CD4-positive, CD25-positive, alpha-beta regulatory T cell (primary cell): ENCODE measurements around the gene SLC7A5. TPM values are rescaled to one million over a fixed set of nuclear protein-coding genes. Genes with fewer than 3 reads are reported as not detected.

Experiments used
- ATAC-seq, 2 donors: fragments of 150-1000 bp; cut with Tn5 transposase; one replicate each; pipeline ENCODE4 v1.10.0; 2021; ENCODE audit warnings: low read depth in 2 of 2, moderate number of reproducible peaks in 2 of 2, moderate library complexity in 1 of 2
- DNase-seq, 3 donors: peaks; one replicate each; pipeline versions ENCODE4 v3.0.0 to v3.0.0-alpha.2; 2012 to 2022; ENCODE audit warnings: mixed read lengths in 1 of 3
- H3K27ac ChIP-seq: one replicate; pipeline ENCODE4 v1.7.0; 2013; ENCODE audit warnings: mild to moderate bottlenecking, low read length; ENCODE audit not compliant: insufficient read depth, poor library complexity, severe bottlenecking
- H3K27me3 ChIP-seq: one replicate; pipeline ENCODE4 v1.7.0; 2013; ENCODE audit warnings: low read length; ENCODE audit not compliant: control insufficient read depth, insufficient read depth
- H3K36me3 ChIP-seq: one replicate; pipeline ENCODE4 v1.7.0; 2013; ENCODE audit warnings: mild to moderate bottlenecking, low read length, moderate library complexity; ENCODE audit not compliant: control insufficient read depth, insufficient read depth
- H3K4me1 ChIP-seq: 2 replicates; pipeline ENCODE4 v1.7.0; 2013; ENCODE audit warnings: mild to moderate bottlenecking, low read length; ENCODE audit not compliant: insufficient read depth, control insufficient read depth, poor library complexity, severe bottlenecking
- H3K4me3 ChIP-seq: one replicate; pipeline ENCODE4 v1.7.0; 2013; ENCODE audit warnings: low read depth, mild to moderate bottlenecking, low read length, moderate library complexity
- H3K9me3 ChIP-seq, 2 experiments: 1 replicate in 1 of 2; 2 replicates in 1 of 2; pipeline ENCODE4 v1.7.0; 2013; ENCODE audit warnings: low read length in 2 of 2, mild to moderate bottlenecking in 1 of 2, moderate library complexity in 1 of 2; ENCODE audit not compliant: control insufficient read depth in 2 of 2
- H3K27ac Mint-ChIP-seq, 3 donors: one replicate each; pipeline ENCODE4 v1.8.0; 2020 to 2022; ENCODE audit warnings: mild to moderate bottlenecking in 3 of 3, mixed read lengths in 3 of 3, moderate library complexity in 2 of 3
- H3K27me3 Mint-ChIP-seq: one replicate; pipeline ENCODE4 v1.8.0; 2022; ENCODE audit warnings: mild to moderate bottlenecking, mixed read lengths
- H3K36me3 Mint-ChIP-seq: one replicate; pipeline ENCODE4 v1.8.0; 2020; ENCODE audit warnings: mixed read lengths
- H3K4me1 Mint-ChIP-seq, 4 donors: one replicate each; pipeline ENCODE4 v1.8.0; 2020 to 2022; ENCODE audit warnings: mixed read lengths in 4 of 4, mild to moderate bottlenecking in 1 of 4
- H3K4me3 Mint-ChIP-seq, 4 donors: one replicate each; pipeline ENCODE4 v1.8.0; 2020 to 2022; ENCODE audit warnings: mild to moderate bottlenecking in 4 of 4, mixed read lengths in 4 of 4, moderate library complexity in 3 of 4
- H3K9me3 Mint-ChIP-seq, 7 donors: one replicate each; pipeline ENCODE4 v1.8.0; 2020 to 2022; ENCODE audit warnings: mixed read lengths in 7 of 7, mild to moderate bottlenecking in 3 of 7, moderate library complexity in 2 of 7
- polyA plus RNA-seq, 4 donors: library from polyadenylated mRNA; unstranded; fragments of 300-500 nt; fragmentation: Illumina TruSeq; gene quantifications; one replicate each; pipeline ENCODE4 v1.2.3, GENCODE V29; 2021
- total RNA-seq: library from RNA; stranded (reverse); gene quantifications from one replicate; pipeline ENCODE4 v1.2.3, GENCODE V29; 2022

The SLC7A5 gene
- total and polyA plus RNA-seq, 5 donors from 2014 or later = 10.3 to 111 (median 12.3) TPM

DNA sequence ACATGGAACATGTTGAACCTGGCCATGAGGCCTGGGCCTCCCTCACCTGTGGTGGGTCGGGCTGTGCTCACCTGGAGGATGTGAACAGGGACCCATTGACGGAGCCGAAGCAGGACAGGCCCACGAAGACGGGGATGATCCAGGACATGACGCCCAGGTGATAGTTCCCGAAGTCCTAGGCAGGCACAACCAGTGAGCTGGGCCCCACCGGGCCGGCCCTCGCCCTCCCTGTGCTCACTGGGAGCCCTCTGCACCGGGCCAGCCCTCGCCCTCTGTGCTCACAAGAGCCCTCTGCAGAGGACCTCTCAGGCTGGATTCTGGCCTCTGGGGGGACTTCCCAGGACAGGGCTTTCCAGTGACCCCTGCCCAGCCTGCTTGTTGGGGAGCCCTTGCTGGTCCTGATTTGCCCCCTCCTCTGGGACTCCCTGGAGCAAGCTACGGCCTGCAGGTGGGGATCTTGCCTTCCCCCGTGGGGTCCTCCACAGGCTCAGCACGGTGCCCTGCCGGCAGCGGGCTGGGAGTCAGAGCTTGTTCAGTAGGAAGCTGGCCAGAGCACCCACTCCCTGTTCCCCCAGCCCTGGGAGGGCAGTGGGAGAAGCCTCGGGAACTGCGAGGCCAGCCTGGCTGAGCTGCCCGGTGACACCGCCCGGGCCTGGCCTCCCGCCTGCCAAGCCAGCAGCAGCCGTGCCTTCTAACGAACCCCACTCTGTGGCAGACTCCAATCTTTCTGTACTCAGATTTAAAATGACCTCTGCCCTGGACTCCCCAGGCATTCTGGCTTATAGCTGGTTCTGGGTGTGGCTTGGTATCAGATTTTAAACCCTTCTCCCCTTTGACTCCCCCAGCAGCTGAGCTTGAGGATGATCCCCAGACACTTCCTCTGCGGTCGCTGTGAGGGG, 30.4 kb downstream of the SLC7A5 start:
- no peak for ATAC-seq
- H3K4me1 ChIP-seq = no peaks in the 10 kb centered on the region
- Mint-ChIP-seq H3K36me3 (peaks cover 7% of the 10 kb centered on the region), H3K27me3 (no peaks in the 10 kb centered on the region), H3K4me3 (no peak overlapping the region), H3K4me1 (peaks cover 0 to 10% (median 4%) of the 10 kb centered on the region in 4 donors), H3K27ac (no peak overlapping the region), H3K9me3 (no peaks in the 10 kb centered on the region)
- H3K9me3 ChIP-seq = no peaks in the 10 kb centered on the region
- no peak for DNase-seq
- no peaks in the 10 kb centered on the region for H3K27me3 ChIP-seq
- peaks cover 60% of the 10 kb centered on the region for H3K36me3 ChIP-seq
- no peak overlapping the region for H3K4me3 ChIP-seq
- no peak overlapping the region for H3K27ac ChIP-seq

GRCh38 chr16:87837627-87838289, 31.5 kb downstream of the SLC7A5 start:
- H3K4me3 Mint-ChIP-seq = no peak overlapping the region

DNA sequence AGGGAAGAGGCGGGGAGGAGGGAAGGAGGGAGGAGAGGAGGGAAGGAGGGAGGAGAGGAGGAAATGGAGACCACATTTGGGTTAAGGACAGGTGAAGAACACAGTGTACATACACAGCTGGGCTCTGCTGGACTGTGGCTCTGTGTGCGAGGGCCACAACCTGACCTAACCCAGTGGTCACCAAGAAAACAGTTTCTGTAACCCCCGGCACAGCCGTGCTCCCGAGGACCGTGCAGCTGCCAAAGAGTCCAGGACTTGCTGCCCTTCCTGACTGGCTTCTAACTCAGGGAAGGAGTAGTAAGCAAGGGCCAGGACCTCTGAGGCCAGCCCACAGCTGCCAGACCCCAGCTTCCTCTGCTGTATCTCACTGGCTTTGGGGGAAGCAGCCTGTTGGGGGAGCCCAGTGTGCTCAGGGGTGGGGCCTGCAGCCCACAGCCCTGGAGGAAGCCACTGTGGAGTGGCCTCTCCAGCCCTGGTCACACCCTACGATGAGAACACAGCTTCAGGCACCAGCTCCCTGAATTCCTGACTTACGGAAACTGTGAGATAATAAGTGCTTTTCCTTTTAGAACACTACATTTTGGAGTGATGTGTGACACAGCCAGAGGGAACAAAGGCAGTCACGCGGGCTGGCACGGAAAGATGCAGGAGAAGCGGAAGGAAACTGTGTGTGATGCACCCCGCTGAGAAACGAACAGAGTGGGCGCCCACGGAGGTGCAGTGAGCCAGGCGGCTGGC, 32.3 kb downstream of the SLC7A5 start:
- Mint-ChIP-seq H3K36me3 (peaks cover 7% of the 10 kb centered on the region), H3K4me1 (peaks cover 0 to 4% (median 0%) of the 10 kb centered on the region in 4 donors), H3K27ac (peak overlapping the region in 1 of 3 donors; percentile 35), H3K4me3 (no peak overlapping the region), H3K9me3 (peaks cover 0 to 2% (median 0%) of the 10 kb centered on the region in 7 donors), H3K27me3 (no peaks in the 10 kb centered on the region)
- Histone ChIP-seq H3K27me3 (no peaks in the 10 kb centered on the region), H3K36me3 (peaks cover 74% of the 10 kb centered on the region), H3K9me3 (no peaks in the 10 kb centered on the region), H3K27ac (no peak overlapping the region), H3K4me3 (no peak overlapping the region), H3K4me1 (no peaks in the 10 kb centered on the region)
- DNase-seq (no peak), ATAC-seq (no peak)

More at GRCh38 chr16:87837627-87838289, 31.5 kb downstream of the SLC7A5 start:
- H3K9me3 ChIP-seq = no peaks in the 10 kb centered on the region
- H3K27ac ChIP-seq = no peak overlapping the region
- peaks cover 68% of the 10 kb centered on the region for H3K36me3 ChIP-seq
- H3K27me3 ChIP-seq = no peaks in the 10 kb centered on the region
- peak overlapping the region in 1 of 3 donors; percentile 63 for H3K27ac Mint-ChIP-seq
- H3K4me3 ChIP-seq = no peak overlapping the region
- DNase-seq (no peak), ATAC-seq (no peak)
- H3K27me3 Mint-ChIP-seq = no peaks in the 10 kb centered on the region
- H3K9me3 Mint-ChIP-seq = no peaks in the 10 kb centered on the region
- H3K4me1 ChIP-seq = no peaks in the 10 kb centered on the region
- H3K4me1 Mint-ChIP-seq = peaks cover 0 to 7% (median 1%) of the 10 kb centered on the region in 4 donors
- peaks cover 7% of the 10 kb centered on the region for H3K36me3 Mint-ChIP-seq

DNA sequence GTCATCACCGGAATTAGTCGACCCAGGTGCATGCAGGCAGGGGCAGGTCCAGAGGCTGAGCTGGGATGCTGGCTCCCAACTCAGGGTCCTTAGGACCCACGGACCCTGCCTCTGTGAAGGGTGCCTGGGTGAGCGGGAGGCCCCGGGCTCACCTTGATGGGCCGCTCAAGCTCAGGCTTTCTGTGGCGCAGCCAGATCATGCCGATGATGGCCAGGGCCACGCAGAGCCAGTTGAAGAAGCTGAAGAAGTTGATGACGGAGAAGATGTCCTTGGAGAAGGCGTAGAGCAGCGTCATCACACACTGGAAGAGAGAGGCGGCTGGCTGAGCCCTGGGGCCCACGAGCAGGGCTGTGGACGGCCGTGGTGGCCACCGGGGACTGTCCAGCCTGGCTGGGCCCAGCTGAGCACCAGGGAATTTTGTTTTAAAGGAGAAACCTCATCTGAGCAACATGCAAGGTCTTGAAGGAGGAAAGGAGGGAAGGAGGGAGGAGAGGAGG, 32.9 kb downstream of the SLC7A5 start:
- H3K27me3 ChIP-seq = no peaks in the 10 kb centered on the region
- no peaks in the 10 kb centered on the region for H3K4me1 ChIP-seq
- peaks cover 68% of the 10 kb centered on the region for H3K36me3 ChIP-seq
- Mint-ChIP-seq H3K4me1 (no peaks in the 10 kb centered on the region), H3K9me3 (peaks cover 0 to 2% (median 0%) of the 10 kb centered on the region in 7 donors), H3K4me3 (no peak overlapping the region), H3K36me3 (peaks cover 7% of the 10 kb centered on the region), H3K27me3 (no peaks in the 10 kb centered on the region), H3K27ac (no peak overlapping the region)
- H3K27ac ChIP-seq = no peak overlapping the region
- DNase-seq = no peak
- H3K9me3 ChIP-seq = no peaks in the 10 kb centered on the region
- no peak overlapping the region for H3K4me3 ChIP-seq
- ATAC-seq = no peak

DNA sequence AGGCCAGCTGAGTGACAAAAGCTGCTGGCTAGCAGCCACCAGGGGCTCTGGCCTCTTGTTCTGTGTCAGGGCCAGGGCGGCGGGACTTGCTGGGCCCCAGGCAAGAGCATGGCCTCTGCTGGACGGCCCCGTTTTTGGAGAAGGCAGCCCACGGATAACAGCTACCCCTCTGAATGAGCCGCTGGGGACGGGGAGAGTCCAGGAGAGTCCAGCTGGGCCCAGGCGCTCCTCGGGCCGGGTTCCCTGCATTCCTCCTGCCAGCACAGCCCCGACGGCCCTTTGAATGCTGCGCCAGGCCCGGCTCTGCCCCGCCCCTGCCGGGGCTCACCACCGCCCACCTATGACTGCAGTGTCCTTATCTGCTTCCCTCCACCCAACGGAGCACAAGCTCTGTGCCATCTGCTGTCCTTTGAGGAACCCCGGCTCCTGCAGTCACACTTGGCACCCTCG, 33.4 kb downstream of the SLC7A5 start:
- Mint-ChIP-seq H3K4me3 (no peak overlapping the region), H3K36me3 (peaks cover 10% of the 10 kb centered on the region)

GRCh38 chr16:87834668-87835473, 34.4 kb downstream of the SLC7A5 start:
- no peaks in the 10 kb centered on the region for H3K27me3 Mint-ChIP-seq
- H3K4me3 Mint-ChIP-seq = no peak overlapping the region
- no peaks in the 10 kb centered on the region for H3K4me1 ChIP-seq
- ATAC-seq = no peak
- no peaks in the 10 kb centered on the region for H3K4me1 Mint-ChIP-seq
- no peak for DNase-seq
- H3K4me3 ChIP-seq = no peak overlapping the region
- peaks cover 67% of the 10 kb centered on the region for H3K36me3 ChIP-seq
- H3K27me3 ChIP-seq = no peaks in the 10 kb centered on the region
- H3K9me3 Mint-ChIP-seq = peaks cover 0 to 3% (median 0%) of the 10 kb centered on the region in 7 donors
- no peak overlapping the region for H3K27ac Mint-ChIP-seq
- H3K36me3 Mint-ChIP-seq = peaks cover 10% of the 10 kb centered on the region
- no peak overlapping the region for H3K27ac ChIP-seq
- H3K9me3 ChIP-seq = no peaks in the 10 kb centered on the region

More for the DNA sequence above, 33.4 kb downstream of the SLC7A5 start:
- Histone ChIP-seq H3K36me3 (peaks cover 67% of the 10 kb centered on the region), H3K27ac (no peak overlapping the region), H3K27me3 (no peaks in the 10 kb centered on the region), H3K4me1 (no peaks in the 10 kb centered on the region), H3K9me3 (no peaks in the 10 kb centered on the region), H3K4me3 (no peak overlapping the region)
- no peak for DNase-seq
- Mint-ChIP-seq H3K27me3 (no peaks in the 10 kb centered on the region), H3K9me3 (peaks cover 0 to 2% (median 0%) of the 10 kb centered on the region in 7 donors), H3K4me1 (no peaks in the 10 kb centered on the region), H3K27ac (no peak overlapping the region)
- no peak for ATAC-seq
